Measurements from ENCODE around the gene AAK1. TPM values are rescaled to one million over a fixed set of nuclear protein-coding genes. Genes with fewer than 3 reads are reported as not detected.

AAK1 gene
- polyA plus RNA-seq, 1 of the 3 experiments (the other 2 are of a cell fraction), result 13.4 TPM

DNA sequence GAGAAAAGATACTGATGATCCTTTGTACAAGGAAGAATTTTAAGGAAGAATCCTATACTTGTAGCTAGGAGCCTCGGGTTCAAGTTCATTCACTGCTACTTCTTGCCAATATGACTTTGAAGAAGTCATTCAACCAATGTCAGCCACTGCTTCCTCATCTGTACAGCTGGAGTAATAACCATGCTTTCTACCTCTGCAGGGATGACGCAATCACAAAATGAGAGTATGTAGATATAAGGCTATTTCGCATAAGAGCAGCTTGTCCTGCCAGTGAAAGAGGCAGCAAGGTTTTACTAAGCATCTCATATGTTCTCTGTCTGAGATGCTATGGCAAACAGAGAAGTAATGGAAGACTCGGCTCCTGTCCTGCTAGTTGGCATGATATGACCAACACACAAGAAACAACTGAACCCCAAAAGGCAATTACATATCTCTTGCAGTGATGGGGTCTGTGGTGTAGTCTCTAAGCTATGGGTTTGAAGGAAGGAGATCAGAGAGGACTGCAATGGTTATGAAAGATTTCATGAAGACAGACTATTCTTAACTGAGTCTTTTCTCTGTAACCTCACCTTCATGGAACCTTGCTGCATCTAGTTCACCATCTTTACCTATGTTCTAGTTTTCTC is 9.2 kb downstream of the AAK1 start:
- no peak overlapping the region for H3K27ac ChIP-seq (ENCODE audit: low read depth in 2 of 2, low read length in 1 of 2)
- ChIA-PET POLR2A (no interaction called here), CTCF (interaction anchor here (1.4 to 1.7 kb wide), 2 partner anchors 12 to 69 kb away, joined by 4 to 6 read pairs; no protein-coding TSS in a partner anchor)
- H3K4me3 ChIP-seq (ENCODE audit: low read depth in 2 of 2, low read length in 1 of 2), result no peak overlapping the region
- H3K4me2 ChIP-seq, result no peak overlapping the region
- no peaks in the 10 kb centered on the region for H3K27me3 ChIP-seq (ENCODE audit: insufficient read depth)
- no peak overlapping the region for H3K9ac ChIP-seq
- H2AFZ ChIP-seq (ENCODE audit: low read depth), result no peak overlapping the region
- H3K9me2 ChIP-seq, result no peaks in the 10 kb centered on the region
- no peaks in the 10 kb centered on the region for H3F3A ChIP-seq (replicated peaks; ENCODE audit: insufficient read depth)
- 94% methylated on average over 4 of the region's 4 CpGs for WGBS (ENCODE audit: low lambda C conversion rate)
- H3K9me3 ChIP-seq, result no peaks in the 10 kb centered on the region
- no peak for TF ChIP-seq RXRA (IDR thresholded peaks at IDR 0.05; ENCODE audit: borderline replicate concordance, low read depth)
- TF ChIP-seq, protein P1, sequence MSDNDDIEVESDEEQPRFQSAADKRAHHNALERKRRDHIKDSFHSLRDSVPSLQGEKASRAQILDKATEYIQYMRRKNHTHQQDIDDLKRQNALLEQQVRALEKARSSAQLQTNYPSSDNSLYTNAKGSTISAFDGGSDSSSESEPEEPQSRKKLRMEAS (IDR thresholded peaks at IDR 0.05; ENCODE audit: low read depth), result no peak
- H3K36me3 ChIP-seq (replicated peaks in 1 of 2; ENCODE audit: control insufficient read depth in 1 of 2, insufficient read depth in 2 of 2, low read length in 1 of 2), result peaks cover 16 to 23% of the 10 kb centered on the region in 2 experiments
- H3K79me2 ChIP-seq (ENCODE audit: insufficient read depth), result peaks cover 98% of the 10 kb centered on the region
- peaks cover 6 to 7% of the 10 kb centered on the region in 2 experiments; a peak in 3 of 4 replicates for H3K4me1 ChIP-seq (ENCODE audit: control insufficient read depth in 1 of 2, insufficient read depth in 2 of 2, low read depth in 1 of 2, low read length in 1 of 2)
- H4K20me1 ChIP-seq (ENCODE audit: insufficient read depth), result peaks cover 85% of the 10 kb centered on the region
- no peak for DNase-seq

GRCh38 chr2:69631402-69631801 is 12.1 kb downstream of the AAK1 start:
- H3F3A ChIP-seq (replicated peaks; ENCODE audit: insufficient read depth), result no peaks in the 10 kb centered on the region
- POLR2A ChIA-PET, result no interaction called here
- H3K4me2 ChIP-seq, result no peak overlapping the region
- no peaks in the 10 kb centered on the region for H3K9me2 ChIP-seq
- DNase-seq, result no peak
- no peak overlapping the region for H3K9ac ChIP-seq
- H2AFZ ChIP-seq (ENCODE audit: low read depth), result no peak overlapping the region
- H3K27me3 ChIP-seq (ENCODE audit: insufficient read depth), result no peaks in the 10 kb centered on the region
- H3K27ac ChIP-seq (ENCODE audit: low read depth in 2 of 2, low read length in 1 of 2), result no peak overlapping the region
- H3K36me3 ChIP-seq (replicated peaks in 1 of 2; ENCODE audit: control insufficient read depth in 1 of 2, insufficient read depth in 2 of 2, low read length in 1 of 2), result peaks cover 0 to 7% of the 10 kb centered on the region in 2 experiments
- H3K79me2 ChIP-seq (ENCODE audit: insufficient read depth), result peaks cover 98% of the 10 kb centered on the region
- CTCF ChIA-PET, result interaction anchor here (0.9 to 1.1 kb wide), 3 partner anchors 9 to 71 kb away, joined by 3 to 4 read pairs (median 4); no protein-coding TSS in a partner anchor
- peaks cover 0 to 3% of the 10 kb centered on the region in 2 experiments; a peak in 1 of 4 replicates for H3K4me1 ChIP-seq (ENCODE audit: control insufficient read depth in 1 of 2, insufficient read depth in 2 of 2, low read depth in 1 of 2, low read length in 1 of 2)
- H3K9me3 ChIP-seq, result no peaks in the 10 kb centered on the region
- no peak for TF ChIP-seq TEAD4 (IDR thresholded peaks at IDR 0.05; ENCODE audit: borderline replicate concordance, insufficient read depth)
- H4K20me1 ChIP-seq (ENCODE audit: insufficient read depth), result peaks cover 87% of the 10 kb centered on the region
- H3K4me3 ChIP-seq (ENCODE audit: low read depth in 2 of 2, low read length in 1 of 2), result no peak overlapping the region

DNA sequence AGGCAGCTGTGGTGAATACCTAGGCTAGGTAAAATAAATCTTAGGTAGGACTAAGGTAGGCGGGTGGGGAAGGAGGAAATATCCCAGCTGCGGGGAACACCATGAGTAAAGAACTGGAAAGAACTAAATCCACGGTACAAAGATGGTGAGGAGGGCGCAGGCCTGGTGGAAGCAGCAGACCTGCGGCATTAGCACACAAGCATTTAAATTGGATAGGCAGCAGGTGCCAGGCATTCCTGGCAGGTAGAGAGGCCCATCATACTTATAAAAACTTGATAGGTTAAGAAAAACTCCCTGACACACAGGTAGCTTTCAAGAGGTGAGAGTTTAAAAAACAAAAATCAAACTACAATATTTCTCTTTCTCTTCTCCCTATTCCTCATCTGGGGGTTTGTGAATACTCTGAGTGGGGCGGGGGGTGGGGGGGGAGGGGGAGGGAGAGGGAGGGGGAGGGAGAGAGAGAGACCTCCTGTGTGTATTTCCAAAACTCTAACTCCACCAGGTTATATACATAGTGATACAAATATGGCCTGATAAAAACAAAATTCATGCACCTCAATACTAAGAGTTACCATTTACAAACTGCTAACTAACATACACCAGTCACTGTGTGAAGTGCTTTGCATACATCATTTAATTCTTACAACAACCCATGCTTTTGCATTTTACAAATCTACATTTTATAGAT is 13.5 kb downstream of the AAK1 start:
- CTCF ChIA-PET, result interaction anchor here (1.5 kb wide), 1 partner anchor 65 kb away, joined by 5 read pairs; no protein-coding TSS in a partner anchor
- Histone ChIP-seq H3K79me2 (ENCODE audit: insufficient read depth) (peaks cover 97% of the 10 kb centered on the region), H3K4me3 (ENCODE audit: low read depth in 2 of 2, low read length in 1 of 2) (no peak overlapping the region), H3K36me3 (replicated peaks in 1 of 2; ENCODE audit: control insufficient read depth in 1 of 2, insufficient read depth in 2 of 2, low read length in 1 of 2) (peaks cover 0 to 5% of the 10 kb centered on the region in 2 experiments), H3K27ac (ENCODE audit: low read depth in 2 of 2, low read length in 1 of 2) (no peak overlapping the region), H3K9ac (no peak overlapping the region), H3K4me2 (no peak overlapping the region), H3K4me1 (ENCODE audit: control insufficient read depth in 1 of 2, insufficient read depth in 2 of 2, low read depth in 1 of 2, low read length in 1 of 2) (peaks cover 0 to 3% of the 10 kb centered on the region in 2 experiments; a peak in 1 of 4 replicates), H3F3A (replicated peaks; ENCODE audit: insufficient read depth) (no peaks in the 10 kb centered on the region), H3K9me3 (no peaks in the 10 kb centered on the region), H3K9me2 (no peaks in the 10 kb centered on the region), H2AFZ (ENCODE audit: low read depth) (no peak overlapping the region), H3K27me3 (ENCODE audit: insufficient read depth) (no peaks in the 10 kb centered on the region), H4K20me1 (ENCODE audit: insufficient read depth) (peaks cover 84% of the 10 kb centered on the region)
- 95% methylated on average over 6 of the region's 6 CpGs for WGBS (ENCODE audit: low lambda C conversion rate)
- POLR2A ChIA-PET, result no interaction called here
- DNase-seq, result no peak
- TF ChIP-seq GABPA (IDR thresholded peaks at IDR 0.05; ENCODE audit: low read depth) (no peak), SIN3A (IDR thresholded peaks at IDR 0.05; ENCODE audit: borderline replicate concordance, low read depth, low read length) (no peak), ELF1 (IDR thresholded peaks at IDR 0.05) (no peak), TEAD4 (IDR thresholded peaks at IDR 0.05; ENCODE audit: borderline replicate concordance, insufficient read depth) (no peak), GATA2 (CRISPR knock-in tag; IDR thresholded peaks at IDR 0.05) (no peak), FOXJ3 (CRISPR knock-in tag; IDR thresholded peaks at IDR 0.05) (no peak), CTCF (IDR thresholded peaks at IDR 0.05) (no peak), NRF1 (IDR thresholded peaks at IDR 0.05; ENCODE audit: low read depth, low read length) (no peak), RAD21 (IDR thresholded peaks at IDR 0.05; ENCODE audit: low read length) (no peak), EZH2phosphoT487 (IDR thresholded peaks at IDR 0.05; ENCODE audit: borderline replicate concordance, low read depth) (no peak), NFIC (IDR thresholded peaks at IDR 0.05; ENCODE audit: borderline replicate concordance) (no peak)
- TF ChIP-seq, protein P2, sequence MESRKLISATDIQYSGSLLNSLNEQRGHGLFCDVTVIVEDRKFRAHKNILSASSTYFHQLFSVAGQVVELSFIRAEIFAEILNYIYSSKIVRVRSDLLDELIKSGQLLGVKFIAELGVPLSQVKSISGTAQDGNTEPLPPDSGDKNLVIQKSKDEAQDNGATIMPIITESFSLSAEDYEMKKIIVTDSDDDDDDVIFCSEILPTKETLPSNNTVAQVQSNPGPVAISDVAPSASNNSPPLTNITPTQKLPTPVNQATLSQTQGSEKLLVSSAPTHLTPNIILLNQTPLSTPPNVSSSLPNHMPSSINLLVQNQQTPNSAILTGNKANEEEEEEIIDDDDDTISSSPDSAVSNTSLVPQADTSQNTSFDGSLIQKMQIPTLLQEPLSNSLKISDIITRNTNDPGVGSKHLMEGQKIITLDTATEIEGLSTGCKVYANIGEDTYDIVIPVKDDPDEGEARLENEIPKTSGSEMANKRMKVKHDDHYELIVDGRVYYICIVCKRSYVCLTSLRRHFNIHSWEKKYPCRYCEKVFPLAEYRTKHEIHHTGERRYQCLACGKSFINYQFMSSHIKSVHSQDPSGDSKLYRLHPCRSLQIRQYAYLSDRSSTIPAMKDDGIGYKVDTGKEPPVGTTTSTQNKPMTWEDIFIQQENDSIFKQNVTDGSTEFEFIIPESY (IDR thresholded peaks at IDR 0.05; ENCODE audit: borderline replicate concordance, low read depth), result no peak
- TF ChIP-seq, protein P3, sequence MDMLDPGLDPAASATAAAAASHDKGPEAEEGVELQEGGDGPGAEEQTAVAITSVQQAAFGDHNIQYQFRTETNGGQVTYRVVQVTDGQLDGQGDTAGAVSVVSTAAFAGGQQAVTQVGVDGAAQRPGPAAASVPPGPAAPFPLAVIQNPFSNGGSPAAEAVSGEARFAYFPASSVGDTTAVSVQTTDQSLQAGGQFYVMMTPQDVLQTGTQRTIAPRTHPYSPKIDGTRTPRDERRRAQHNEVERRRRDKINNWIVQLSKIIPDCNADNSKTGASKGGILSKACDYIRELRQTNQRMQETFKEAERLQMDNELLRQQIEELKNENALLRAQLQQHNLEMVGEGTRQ (IDR thresholded peaks at IDR 0.05; ENCODE audit: borderline replicate concordance, low read depth, low read length), result no peak
